ENCODE measurements around the gene PHF14.
"Not testable (repeated sequence)": the region's sequence is repeated elsewhere in the genome, so short reads cannot be mapped to it uniquely, and the experiment has no call there.

The PHF14 gene

GRCh38 chr7:10973061-10973941 is at the start of gene PHF14:
TSS of gene PHF14 (plus strand) at chr7:10973872. CDS start at chr7:10974324, 452 bp downstream.
- DNase-seq = peak; percentile 77 to 87 (median 86)

GRCh38 chr7:10924370-10924769 is 49.3 kb upstream of the PHF14 start:
- no peak for DNase-seq

- not testable (repeated sequence) for DNase-seq
Observed at GRCh38 chr7:10928203-10928602, 45.5 kb upstream of the PHF14 start.

GRCh38 chr7:10930551-10930950 is 43.1 kb upstream of the PHF14 start:
- DNase-seq = no peak

GRCh38 chr7:10931161-10931560 is 42.5 kb upstream of the PHF14 start:
- no peak for DNase-seq

GRCh38 chr7:10934292-10934691 is 39.4 kb upstream of the PHF14 start:
- DNase-seq = no peak

- no peak for DNase-seq
Observed at GRCh38 chr7:10939237-10939910, 34.3 kb upstream of the PHF14 start.

- DNase-seq = peak; percentile 67 to 83 (median 76)
Observed at GRCh38 chr7:10939911-10940703, 33.6 kb upstream of the PHF14 start.

- peak in 1 of 4 experiments; percentile 1 for DNase-seq
Observed at GRCh38 chr7:10940704-10941355, 32.8 kb upstream of the PHF14 start.

GRCh38 chr7:10950494-10950893 is 23.2 kb upstream of the PHF14 start:
- DNase-seq = no peak

GRCh38 chr7:10950974-10951578 is 22.6 kb upstream of the PHF14 start:
- not testable (repeated sequence) for DNase-seq

GRCh38 chr7:10952588-10952987 is 21.1 kb upstream of the PHF14 start:
- DNase-seq = no peak

GRCh38 chr7:10953078-10953750 is 20.5 kb upstream of the PHF14 start:
- DNase-seq = not testable (repeated sequence)

- DNase-seq = no peak
Observed at GRCh38 chr7:10956528-10956927, 17.1 kb upstream of the PHF14 start.

- not testable (repeated sequence) for DNase-seq
Observed at GRCh38 chr7:10960242-10960641, 13.4 kb upstream of the PHF14 start.

- DNase-seq = not testable (repeated sequence)
Observed at GRCh38 chr7:10965016-10965415, 8.7 kb upstream of the PHF14 start.

GRCh38 chr7:10972174-10972573 is 1.5 kb upstream of the PHF14 start:
- DNase-seq = no peak

- DNase-seq = no peak
Observed at GRCh38 chr7:10973942-10974911, 555 bp downstream of the PHF14 start.

- DNase-seq = no peak
Observed at GRCh38 chr7:10977113-10977512, 3.4 kb downstream of the PHF14 start.

- DNase-seq = no peak
Observed at GRCh38 chr7:10981317-10981716, 7.6 kb downstream of the PHF14 start.
